Stimulated activated CD4-positive, alpha-beta T cell treated with anti-CD3 and anti-CD28 coated beads, TNF-alpha, amount 100 ng/mL, for 48 hours (primary cell): ENCODE data around the gene LAIR2.
A peak's percentile ranks its signal among the peaks of the same experiment; 100 is the strongest.
"Not testable (repeated sequence)": the region's sequence is repeated elsewhere in the genome, so short reads cannot be mapped to it uniquely, and the experiment has no call there.

Experiments used
- DNase-seq, 3 donors: peaks; one replicate each; pipeline ENCODE4 v3.0.0-alpha.2; 2020; ENCODE audit warnings: low read depth in 3 of 3

Gene LAIR2

DNA sequence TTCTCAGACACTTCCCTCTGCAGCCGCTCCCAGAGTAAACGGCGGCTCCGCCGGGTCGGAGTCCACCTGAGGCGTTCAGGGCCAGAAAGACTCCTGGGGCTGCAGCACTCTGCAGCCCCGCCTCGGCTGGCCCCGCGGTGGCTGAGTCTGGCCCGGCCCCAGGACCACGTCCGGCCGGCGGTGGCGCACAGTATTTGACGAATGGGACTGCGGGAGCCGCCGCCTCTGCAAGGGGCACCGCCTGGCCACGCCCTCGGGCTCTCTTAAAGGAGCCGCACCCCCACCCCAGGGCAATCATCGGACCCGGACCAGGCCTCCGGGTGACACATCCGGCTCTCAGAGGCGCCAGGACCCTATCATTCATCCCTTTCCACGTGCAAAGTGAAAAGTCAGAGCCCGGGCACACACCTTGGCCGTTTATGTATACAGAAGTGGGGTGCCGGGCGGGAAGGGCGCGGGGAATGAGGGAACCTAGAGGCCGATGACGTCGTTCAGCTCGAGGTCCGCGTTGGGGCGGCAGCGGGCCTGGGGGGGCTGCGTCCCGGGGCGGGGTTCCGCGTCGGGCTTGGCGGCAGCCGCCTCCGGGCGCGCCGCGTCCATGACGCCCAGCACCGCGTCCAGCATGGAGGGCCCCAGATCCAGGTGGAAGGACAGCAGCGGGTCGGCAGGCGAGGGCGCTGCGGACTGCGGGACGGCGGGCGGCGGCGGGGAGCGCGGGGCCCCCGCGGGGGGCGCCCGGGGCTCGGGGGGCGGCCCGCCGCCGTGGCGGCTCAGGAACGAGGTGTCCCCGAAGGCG, 37.8 kb upstream of the LAIR2 start:
- peak; percentile 68 to 83 (median 78) for DNase-seq

DNA sequence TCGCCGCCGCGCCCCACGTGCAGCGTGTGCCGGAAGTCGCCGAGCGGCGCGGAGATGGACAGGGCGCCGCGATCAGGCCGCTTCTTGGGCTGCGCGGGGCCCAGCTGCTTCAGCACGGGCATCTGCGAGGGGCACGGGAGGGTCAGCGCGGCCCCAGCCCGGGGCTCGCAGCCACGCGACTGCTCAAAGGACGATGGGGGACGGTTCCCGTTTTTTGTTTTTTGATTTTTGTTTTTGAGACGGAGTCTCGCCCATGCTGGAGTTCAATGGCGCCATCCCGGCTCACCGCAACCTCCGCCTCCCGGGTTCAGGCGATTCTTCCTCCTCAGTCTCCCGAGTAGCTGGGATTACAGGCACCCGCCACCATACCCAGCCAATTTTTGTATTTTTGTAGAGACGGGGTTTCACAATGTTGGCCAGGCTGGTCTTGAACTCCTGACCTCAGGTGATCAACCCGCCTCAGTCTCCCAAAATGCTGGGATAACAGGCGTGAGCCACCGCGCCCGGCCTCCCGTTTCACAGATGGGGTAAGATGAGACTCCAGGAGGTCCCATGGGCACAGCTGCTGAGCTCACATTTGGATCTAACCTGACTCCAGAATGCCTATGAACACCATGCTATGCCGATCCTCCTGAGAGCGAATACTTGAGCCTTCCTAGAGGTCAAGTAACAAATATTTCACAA, 37.1 kb upstream of the LAIR2 start:
- DNase-seq: no peak

DNA sequence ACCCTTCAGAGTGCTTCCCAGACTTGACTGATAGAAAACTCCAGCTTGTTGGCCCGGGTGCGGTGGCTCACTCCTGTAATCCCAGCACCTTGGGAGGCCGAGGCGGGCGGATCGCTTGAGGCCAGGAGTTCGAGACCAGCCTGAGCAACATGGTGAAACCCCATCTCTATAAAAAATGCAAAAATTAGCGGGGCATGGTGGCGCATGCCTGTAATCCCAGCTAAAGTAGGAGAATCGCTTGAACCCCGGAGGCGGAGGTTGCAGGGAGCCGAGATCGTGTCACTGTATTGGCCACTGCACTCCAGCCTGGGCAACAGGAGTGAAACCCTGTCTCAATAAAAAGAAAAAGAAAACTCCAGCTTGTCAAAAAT, 36.5 kb upstream of the LAIR2 start:
- not testable (repeated sequence) for DNase-seq

DNA sequence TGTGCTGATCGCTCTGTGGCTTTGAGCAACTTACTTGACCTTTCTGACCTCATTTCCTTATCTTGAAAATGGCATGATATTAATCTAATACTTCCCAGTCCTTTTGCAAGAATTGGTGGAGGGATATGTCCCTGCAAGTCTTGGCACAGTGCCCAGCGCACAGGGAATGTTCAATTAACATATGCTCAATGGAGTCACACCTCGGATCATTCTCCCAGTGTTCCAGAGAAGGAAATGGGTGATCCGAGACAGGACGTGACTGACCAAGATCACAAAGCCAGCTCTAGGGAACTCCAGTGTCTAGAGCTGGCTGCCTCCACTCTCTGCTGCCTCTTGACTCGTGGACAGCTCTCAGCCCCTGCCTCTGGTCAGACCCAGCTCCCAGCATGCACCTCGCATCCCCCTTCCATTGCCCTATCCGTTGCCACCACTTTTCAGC, 33.1 kb upstream of the LAIR2 start:
- DNase-seq: no peak

DNA sequence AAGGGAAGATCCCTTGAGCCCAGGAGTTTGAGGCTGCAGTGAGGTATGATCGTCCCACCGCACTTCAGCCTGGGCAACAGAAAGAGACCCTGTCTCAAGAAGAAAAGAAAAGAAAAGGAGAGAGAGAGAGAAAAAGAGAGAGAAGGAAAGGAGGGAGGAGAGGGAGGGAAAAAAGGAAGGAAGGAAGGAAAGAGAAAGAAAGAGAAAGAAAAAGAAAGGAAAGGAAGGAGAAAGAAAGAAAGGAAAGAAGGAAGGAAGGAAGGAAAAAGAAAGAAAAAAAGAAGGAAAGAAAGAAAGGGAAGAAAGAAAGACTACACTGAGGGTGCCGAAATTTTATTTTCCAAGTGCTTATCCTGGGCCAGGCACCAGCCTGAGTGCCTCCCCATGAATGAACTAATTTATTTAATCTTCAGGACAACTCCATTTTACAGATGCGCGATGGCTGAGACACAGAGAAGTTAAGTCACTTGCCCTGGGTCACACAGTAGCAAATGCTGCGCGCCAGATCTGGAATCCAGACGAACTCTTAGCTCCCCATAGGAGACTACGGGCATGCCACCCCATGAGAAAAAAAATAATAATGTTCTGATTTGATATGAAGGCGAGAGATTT, 32.2 kb upstream of the LAIR2 start:
- DNase-seq: no peak

DNA sequence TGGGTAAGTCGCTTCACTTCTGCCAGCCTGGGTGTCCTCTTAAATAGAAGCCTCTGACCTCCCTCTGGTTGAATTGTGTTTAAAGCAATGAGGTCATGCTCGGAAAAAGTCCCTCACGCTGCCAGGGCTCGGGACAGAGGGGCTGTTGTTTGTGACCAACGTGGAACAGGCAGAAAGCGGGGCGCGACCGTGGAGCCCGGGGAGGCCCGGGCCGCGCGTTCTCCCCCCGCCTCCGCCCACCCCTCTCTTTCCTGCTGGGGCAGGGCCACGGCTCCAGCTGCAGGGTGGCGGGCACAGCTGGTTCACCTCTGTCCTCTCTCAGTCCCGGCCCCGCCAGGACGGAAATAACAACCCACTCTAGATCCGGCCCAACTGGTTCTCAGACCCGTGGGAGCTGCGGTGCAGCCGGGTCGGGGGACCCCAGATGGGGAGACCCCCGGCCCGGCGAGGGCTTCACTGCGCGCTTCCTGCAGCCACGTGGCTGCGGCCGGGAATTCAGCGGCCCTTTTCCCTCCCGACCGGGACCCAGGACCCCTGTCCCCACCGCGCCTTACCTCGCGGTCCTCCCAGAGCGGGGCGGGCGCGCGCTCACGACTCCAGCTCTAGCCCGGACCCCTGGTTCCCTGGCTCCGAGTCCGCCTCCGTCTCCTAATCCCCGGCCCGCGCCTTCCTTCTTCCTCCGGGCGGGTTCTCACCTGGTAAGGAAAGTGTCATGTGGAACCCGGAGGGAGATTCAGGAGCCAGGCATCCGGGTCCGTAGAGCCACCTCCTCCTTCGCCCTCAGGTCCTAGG, 31.4 kb upstream of the LAIR2 start:
- no peak for DNase-seq

DNA sequence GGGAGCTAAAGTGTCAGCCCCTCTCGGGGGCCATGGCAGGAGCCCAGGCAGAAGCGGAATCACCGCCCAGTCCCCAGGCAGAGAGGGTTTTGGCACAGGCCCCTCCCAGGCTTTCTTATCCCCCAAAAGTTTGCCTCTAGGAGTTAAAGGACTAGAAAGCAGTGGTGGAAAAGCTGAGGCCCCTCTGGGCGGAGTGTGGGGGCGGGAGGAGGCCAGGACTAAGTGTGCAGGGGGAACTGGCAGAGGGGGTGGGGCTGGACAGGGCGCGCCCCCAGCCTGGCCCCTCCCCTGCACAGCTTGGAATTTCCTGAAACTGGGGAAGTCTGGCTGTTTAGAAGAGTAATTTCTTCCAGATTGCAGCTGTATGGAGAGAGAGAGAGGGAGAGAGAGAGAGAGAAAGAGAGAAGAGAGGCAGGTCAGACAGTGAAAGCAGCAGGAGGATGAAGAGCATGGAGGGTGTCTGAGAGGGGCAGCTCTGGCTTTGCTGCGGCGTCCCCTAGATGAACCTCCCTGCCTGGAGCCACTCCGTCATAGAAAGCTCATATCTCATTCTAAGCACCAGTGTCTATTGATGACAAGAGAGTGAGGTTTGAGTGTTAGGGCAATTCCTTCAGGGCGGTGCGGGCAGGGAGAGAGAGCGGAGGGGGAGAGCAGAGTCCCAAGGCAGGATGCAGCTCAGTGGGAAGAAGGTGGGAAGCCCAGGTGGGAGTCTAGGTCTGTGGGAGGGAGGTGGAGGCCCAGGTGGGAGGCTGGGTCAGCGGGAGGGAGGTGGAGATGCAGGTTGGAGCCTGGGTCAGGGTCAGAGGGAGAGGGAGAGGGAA, 29.4 kb upstream of the LAIR2 start, which contains the start of gene CDC42EP5:
TSS of gene CDC42EP5 (minus strand) at position 226 of the 821 bp plus-strand sequence. CDS start 7,749 bp downstream, outside the sequence.
- no peak for DNase-seq

DNA sequence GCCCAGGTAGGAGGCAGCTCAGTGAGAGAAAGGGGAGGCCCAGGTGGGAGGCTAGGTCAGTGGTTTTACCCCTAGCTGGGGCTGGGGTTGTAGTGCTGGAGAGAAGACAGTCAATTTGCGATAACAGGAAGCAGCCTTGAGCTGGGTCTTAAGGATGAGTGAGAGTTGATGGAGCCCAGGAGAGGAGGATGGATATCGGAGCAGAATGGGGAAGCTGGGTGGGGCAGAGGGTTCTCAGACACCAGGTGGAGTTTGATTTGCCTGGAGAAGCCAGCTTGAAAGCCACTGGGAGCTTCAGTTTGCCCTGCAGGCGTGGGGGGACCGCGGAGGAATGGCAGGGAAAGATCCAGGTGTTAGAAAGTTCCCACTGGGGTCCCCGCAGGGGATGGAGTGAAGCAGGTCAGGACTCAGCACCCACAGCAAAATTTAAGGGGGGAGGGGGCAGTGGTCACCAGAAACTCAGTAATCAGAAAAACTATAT, 28.7 kb upstream of the LAIR2 start:
- DNase-seq: no peak

DNA sequence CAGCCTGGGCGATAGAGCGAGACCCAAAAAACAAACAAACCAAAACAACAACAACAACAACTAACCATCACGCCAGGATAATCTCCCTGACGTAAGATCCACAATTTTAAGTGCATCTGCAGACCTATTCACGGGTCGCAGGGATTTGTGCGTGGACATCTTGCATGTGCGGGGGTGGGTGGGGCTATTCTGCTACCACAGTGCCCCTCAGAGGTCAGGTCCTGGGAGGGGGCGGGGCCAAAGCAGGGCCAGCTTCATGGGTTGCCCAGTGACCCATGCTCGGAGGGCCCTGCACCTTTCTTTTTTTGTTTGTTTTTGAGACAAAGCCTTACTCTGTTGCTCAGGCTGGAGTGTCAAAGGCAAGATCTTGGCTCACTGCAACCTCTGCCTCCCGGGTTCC, 26.9 kb upstream of the LAIR2 start:
- DNase-seq: no peak

DNA sequence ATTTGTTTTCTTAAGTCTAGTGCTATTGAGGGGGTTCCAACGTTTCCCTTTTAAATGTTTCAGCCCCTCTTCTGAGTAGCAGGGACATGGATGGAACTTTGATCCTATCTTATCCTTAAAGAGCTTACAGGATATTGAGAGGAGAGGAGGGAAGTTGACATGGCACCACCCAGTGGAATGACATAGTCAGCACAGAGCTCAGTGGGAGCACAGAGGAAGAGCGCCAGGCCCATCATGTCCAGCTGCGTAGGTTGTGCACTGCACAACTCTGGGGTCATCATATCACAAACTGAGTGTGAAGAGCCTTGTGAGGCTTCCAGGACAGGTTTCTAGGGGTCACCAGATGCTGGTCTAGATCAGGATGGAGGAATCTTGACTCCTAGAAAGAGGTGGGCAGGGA, 25.0 kb upstream of the LAIR2 start:
- no peak for DNase-seq

DNA sequence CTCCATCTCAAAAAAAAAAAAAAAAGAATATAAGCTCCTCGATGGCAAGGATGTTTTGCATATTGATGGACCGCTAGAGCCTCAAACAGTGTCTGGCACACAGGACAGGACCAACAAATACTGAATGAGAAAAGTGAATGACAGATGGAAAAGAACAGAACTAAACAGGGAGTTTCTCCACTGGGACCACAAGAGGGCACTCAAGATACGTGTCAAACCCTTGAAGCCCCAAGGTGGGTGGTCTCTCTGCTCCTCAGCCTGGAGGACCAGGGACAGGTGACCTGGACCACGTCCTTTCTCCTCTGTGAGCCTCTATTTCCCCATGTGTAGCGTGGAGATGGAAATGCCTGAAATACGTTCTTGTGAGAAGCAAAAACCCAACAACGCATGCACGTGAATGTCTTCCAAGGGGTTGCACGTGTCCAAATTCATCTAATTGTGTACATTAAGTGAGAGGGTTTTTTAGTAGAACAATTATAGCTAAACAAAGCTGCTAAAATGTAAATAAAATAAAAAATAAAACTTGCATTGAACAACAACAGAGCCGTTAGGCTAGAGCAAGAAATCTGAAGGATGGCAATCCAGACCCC, 23.9 kb upstream of the LAIR2 start:
- DNase-seq: no peak

DNA sequence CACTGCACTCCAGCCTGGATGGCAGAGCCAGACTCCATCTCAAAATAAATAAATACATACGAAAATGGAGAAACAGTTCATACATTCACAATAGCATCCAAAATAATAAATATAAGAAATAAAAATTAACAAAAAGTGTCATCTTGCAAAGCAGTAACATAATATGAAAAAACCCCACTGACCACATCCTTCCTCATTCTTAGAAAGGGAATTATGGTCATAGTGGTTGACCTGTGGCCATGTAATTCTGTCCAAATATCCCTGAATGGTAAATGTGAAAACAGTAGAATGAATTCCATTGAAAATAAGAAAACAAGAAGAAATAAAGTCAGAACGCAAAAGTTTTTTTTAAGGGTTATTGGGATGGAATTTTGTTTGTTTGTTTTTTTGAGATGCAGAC, 22.6 kb upstream of the LAIR2 start:
- DNase-seq: no peak

DNA sequence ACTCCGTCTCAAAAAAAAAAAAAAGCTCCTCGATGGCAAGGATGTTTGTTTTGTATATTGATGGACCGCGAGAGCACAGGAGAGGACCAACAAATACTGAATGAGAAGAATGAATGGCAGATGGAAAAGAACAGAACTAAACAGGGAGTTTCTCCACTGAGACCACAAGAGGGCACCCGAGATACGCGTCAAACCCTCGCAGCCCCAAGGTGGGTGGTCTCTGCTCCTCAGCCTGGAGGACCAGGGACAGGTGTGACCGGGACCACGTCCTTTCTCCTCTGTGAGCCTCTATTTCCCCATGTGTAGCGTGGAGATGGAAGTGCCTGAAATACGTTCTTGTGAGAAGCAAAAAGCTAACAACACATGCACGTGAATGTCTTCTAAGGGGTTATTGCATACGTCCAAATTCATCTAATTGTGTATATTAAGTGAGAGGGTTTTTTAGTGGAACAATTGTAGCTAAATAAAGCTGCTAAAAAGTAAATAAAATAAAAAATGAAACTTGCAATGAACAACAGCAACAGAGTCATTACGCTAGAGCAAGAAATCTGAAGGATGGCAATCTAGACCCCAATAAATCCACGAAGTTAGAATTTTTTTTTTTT, 21.2 kb upstream of the LAIR2 start:
- DNase-seq: peak in 1 of 3 donors; percentile 37

DNA sequence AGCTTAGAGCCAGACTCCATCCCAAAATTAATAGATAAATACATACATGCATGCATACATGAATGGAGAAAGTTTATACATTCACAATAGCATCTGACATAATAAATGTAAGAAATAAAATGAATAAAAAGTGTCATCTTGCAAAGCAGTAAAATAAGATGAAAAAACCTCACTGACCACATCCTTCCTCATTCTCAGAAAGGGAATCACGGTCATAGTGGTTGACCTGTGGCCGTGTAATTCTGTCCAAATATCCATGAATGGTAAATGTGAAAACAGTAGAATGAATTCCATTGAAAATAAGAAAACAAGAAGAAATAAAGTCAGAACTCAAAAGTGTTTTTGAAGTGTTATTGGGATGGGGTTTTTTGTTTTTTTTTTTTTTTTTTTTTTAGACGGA, 19.7 kb upstream of the LAIR2 start:
- no peak for DNase-seq

DNA sequence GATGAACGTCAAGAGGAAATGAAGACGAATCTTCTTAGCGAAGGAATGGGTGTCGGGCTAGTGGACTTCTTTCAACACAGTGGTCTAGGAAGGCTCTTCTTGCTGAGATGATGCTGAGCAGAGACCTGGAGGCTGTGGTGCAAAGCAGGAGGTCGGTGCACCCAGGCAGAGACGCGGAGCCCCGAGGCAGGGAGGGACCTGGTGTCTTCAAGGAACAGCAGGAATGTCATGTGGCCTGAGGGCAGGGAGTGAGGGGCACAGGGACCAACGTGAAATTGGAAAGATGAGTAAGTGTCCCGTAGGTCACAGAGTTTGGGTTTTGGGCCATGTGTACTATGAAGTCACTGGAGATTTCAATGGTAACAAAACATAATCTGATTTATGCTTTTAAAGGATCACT, 18.2 kb upstream of the LAIR2 start:
- no peak for DNase-seq

DNA sequence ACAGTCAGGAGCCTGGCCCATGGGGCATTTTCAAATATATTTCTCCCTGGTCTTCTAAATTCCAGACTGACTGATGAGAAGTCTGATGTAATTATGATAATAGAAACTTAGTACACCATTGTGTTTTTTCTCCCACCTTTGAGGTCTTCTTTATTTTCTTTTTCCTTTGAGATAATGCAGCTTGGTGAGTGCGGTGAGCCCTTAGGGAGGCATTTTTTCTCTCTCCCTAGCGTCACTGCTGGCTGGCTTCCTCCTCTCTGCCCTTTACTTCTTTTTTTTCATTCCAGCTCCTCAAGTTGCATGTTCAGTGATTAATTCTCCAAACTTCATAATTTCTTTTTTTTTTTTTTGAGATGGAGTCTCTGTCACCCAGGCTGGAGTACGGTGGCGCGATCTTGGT, 16.8 kb upstream of the LAIR2 start:
- no peak for DNase-seq

DNA sequence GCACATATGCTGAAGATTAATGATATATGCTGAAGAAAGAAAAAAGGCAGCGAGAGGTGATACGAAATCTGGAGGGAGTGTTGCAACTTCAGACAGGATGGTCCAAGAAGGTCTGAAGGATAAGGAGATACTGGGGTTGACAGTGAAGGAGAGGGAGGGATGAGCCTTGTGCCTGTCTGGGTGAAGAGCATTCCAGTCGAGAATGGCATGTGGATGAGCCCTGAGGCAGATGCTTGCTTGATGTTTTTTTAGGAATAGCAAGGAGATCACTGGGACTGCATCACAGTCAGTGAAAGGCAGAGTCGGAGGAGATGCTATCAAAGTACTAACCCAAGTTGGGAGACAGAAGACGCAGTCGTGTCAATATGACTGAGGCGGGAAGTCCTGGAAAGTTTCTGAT, 13.3 kb upstream of the LAIR2 start:
- no peak for DNase-seq

DNA sequence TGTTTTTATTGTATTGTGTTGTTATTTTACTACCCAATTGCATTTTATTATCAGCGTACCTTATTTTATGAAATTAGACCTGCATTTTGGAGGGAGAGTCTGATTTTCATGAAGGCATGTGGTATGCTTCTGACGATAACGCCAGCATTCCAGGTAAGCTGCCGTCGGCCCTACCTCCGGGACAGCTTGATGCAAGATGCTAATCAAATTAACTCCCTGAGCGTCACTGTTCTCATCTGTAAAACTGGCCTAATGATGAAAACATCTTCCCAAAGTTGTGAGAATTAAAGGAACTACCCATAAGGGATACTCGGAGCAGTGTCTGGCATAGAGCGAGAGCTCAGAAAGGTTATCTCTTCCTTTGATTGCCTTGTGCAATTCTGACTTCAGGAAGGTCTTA, 12.9 kb upstream of the LAIR2 start:
- no peak for DNase-seq

DNA sequence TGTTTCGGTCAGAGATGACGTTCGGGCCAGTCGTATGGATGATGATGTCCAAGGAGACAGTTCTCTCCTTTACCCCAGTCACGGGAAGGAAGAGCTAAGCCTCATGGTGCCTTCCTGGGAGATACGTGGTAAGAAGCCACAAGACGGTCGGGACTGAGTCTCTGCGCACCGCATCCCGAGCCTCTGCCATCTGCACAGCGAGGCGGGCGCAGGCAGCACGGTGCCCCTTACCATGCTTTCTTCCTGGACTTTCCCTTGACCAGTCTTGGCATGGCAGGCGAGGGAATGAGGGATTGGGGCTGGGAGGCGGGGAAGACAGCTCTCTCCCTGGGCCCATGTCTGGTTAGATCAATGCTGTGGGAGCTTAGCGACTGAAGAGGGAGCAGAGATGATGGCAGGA, 10.1 kb upstream of the LAIR2 start:
- DNase-seq: no peak

DNA sequence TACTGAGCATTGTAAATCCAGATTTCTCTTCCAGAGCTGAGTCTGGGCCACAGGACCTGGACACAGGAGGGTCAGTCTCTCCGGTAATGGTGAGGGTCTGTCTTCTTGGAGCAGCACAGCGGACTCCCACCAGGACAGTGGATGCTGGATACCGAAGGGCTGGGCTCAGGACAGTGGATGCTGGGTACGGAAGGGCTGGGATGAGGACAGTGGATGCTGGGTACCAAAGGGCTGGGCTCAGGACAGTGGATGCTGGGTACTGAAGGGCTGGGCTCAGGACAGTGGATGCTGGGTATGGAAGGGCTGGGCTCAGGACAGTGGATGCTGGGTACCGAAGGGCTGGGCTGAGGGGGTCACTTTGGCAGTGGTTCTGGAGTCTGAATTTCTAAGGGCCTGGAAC, 9.6 kb upstream of the LAIR2 start:
- not testable (repeated sequence) for DNase-seq
